Activated CD4-positive, CD25-positive, alpha-beta regulatory T cell treated with anti-CD3 and anti-CD28 coated beads, Interleukin-2, amount 50 U/mL, for 72 hours (primary cell): ENCODE data around the gene TMEM232.

Experiments used
- DNase-seq: peaks from one replicate; pipeline ENCODE4 v3.0.0; 2021

TMEM232 gene

GRCh38 chr5:110506378-110506777, 220.1 kb downstream of the TMEM232 start:
- no peak for DNase-seq

DNA sequence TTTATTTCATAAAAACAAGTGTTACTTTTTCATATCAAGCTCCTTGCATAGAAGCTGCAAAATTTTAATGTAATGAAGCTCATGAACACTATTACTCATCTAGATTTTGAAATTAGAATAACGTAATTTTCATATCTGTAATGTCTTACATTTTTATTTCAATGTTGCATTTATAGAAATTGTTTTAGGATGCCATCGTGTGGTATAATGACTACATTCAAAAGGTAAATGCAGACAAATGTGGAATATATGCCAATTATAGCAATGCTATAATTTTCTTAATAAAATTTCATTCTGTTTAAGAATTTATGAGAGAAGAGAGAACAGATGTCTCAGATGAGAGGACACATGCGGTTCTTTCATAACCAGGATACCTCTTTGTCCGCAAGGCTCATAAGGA, 230.2 kb downstream of the TMEM232 start:
- no peak for DNase-seq

GRCh38 chr5:110492446-110492845, 234.0 kb downstream of the TMEM232 start:
- DNase-seq: no peak

DNA sequence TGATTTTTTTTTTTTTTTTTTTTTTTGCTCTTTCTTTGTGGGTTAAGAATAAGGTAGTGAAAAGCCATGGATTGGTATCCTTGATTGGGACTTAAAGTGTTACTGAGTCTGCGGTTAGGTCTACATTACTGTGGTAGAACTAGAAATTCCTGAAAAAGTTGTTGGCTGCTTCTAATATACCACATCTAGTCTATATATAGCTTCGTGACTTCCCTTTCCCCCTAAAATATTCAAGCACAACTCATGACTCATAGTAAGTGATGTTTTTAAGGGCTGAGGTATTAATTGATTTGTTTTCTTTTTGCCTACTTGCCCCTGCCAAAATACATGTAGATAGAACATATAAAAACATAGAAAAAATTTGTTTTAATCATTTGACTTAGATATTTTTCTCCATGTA, 247.6 kb downstream of the TMEM232 start:
- DNase-seq: no peak

DNA sequence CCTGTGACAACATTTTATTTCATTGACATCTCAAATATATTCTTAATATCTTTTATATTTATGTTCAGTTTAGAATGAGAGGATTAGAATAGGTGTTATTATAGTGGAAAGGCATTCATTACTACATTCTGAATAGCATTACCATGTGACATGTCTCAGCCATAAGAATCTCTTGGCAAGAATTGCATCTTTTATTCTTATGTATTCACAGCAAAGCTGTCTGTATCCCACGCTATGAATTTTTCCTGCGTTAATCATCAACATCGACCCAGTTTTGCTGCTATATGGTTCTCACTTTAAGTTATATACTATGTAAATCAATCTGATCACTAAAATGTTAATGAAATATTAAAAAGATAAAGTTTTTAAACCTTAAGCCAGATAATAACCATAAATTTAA, 248.6 kb downstream of the TMEM232 start:
- DNase-seq: no peak

DNA sequence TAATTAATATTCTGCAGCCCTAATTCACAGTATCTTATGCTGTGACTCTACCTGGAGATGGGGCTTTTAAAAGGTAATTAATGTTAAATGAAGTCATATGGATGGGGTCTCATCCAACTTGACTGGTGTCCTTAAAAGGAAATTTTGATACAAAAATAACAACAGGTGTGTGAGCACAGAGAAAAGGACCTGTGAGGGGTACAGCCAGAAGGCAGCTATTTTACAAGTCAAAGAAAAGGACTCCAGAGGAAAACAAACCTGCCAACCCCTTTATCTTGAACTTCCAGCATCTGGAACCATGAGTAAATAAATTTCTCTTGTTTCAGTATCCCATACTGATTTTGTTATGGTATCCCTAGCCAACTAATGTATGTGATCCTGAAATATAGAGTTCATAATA, 250.3 kb downstream of the TMEM232 start:
- no peak for DNase-seq

GRCh38 chr5:110475529-110475928, 250.9 kb downstream of the TMEM232 start:
- DNase-seq: no peak

DNA sequence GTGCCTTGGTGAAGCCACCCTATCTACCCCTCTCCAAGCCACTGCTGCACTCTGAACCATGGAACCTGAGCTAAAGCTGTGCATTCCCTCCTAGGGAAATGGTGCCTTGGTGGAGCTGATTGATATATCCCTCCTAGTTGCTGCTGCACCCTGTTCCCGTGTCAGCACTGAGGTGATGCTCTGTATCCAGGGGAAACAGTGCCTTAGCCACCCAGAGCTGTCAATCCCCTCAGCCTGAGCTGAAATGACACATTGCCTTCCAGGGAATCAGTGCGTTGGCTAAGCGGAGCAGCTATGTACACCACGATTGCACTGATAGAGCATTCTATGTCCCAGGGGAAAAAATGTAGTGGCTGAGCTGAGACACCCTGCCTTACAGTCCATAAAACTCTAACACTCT, 257.0 kb downstream of the TMEM232 start:
- no peak for DNase-seq

- no peak for DNase-seq
Measured at GRCh38 chr5:110463106-110463505, 263.4 kb downstream of the TMEM232 start.

- DNase-seq: no peak
Measured at GRCh38 chr5:110460837-110461236, 265.6 kb downstream of the TMEM232 start.

- no peak for DNase-seq
Measured at GRCh38 chr5:110458313-110458712, 268.2 kb downstream of the TMEM232 start.

GRCh38 chr5:110442856-110443255, 283.6 kb downstream of the TMEM232 start:
- DNase-seq: no peak

DNA sequence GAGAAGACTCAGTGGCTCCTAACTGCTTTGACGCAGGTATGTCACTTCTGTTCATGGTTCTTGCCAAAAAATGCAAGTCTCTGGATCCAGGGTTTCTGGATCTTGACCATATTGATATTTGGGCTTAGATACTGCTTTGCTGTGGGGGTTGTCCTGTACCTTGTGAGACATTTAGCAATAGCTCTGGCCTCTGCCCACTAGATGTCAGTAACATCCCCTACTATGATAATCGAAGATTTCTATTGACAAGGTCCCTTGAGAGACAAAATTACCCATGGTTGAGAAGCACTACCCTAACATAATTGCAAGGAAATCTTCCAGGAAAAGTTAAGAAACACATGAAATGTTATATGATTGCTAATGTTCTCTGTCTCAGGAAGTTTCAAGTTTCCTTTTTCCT, 285.4 kb downstream of the TMEM232 start:
- no peak for DNase-seq

DNA sequence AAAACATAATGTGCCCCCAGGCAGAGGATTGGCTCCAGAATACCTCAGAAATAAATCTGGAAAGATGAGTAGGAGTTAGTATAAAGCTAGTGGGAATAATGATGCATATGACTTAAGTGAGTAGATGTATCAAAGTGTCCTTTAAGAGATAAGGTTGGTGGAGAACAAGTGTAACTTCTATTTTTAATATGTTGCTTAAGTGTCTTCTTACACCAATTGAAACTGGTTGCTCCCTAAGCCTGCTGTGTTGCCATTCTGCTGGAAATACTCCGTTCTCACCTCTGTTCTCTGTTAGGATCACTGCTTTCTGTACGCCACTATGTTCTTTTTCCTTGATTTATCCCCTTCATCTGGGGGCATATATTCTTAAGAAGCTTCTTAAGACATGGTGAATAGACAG, 286.4 kb downstream of the TMEM232 start:
- DNase-seq: no peak

- DNase-seq: no peak
Measured at GRCh38 chr5:110439296-110439695, 287.2 kb downstream of the TMEM232 start.

DNA sequence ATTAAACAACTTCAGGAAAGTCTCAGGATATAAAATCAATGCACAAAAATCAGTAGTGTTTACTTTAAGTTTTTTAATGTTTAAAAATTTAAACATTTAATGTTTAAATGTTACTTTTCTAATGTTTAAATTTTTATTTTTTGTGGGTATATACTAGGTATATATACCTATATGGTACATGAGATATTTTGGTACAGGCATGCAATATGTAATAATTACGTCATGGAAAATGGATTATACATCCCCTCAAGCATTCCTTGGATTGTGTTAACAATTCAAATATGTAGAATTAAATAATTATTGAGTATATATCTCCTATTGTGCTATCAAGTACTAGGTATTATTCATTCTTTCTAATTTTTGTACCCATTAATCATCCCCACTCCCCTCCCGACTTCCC, 291.3 kb downstream of the TMEM232 start:
- no peak for DNase-seq

- no peak for DNase-seq
Measured at GRCh38 chr5:110431603-110432002, 294.9 kb downstream of the TMEM232 start.

- DNase-seq: no peak
Measured at GRCh38 chr5:110414360-110414759, 312.1 kb downstream of the TMEM232 start.

GRCh38 chr5:110413856-110414255, 312.6 kb downstream of the TMEM232 start:
- no peak for DNase-seq

GRCh38 chr5:110409571-110409970, 316.9 kb downstream of the TMEM232 start:
- no peak for DNase-seq

- DNase-seq: no peak
Measured at GRCh38 chr5:110402562-110402961, 323.9 kb downstream of the TMEM232 start.

GRCh38 chr5:110401881-110402280, 324.6 kb downstream of the TMEM232 start:
- no peak for DNase-seq

DNA sequence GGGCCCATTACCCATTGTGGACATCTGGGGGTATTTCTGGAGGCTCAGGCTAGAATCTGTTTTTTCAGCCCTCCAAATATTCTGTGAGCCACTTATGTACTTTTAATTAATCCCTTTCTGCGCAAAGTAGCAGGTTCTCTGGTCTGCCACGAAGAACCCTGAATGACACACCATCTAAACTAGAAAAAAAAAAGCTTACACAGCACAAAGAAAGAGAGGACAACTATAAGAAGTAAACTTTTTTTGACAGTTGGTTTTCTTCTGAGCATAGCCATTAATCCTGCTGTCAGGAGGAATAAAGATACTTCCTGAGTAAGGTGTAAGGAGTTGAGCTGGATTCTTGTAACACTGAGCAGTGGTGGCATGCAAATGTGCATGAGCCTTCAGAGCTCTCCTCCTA, 327.5 kb downstream of the TMEM232 start:
- DNase-seq: no peak

GRCh38 chr5:110397281-110397680, 329.2 kb downstream of the TMEM232 start:
- DNase-seq: no peak

DNA sequence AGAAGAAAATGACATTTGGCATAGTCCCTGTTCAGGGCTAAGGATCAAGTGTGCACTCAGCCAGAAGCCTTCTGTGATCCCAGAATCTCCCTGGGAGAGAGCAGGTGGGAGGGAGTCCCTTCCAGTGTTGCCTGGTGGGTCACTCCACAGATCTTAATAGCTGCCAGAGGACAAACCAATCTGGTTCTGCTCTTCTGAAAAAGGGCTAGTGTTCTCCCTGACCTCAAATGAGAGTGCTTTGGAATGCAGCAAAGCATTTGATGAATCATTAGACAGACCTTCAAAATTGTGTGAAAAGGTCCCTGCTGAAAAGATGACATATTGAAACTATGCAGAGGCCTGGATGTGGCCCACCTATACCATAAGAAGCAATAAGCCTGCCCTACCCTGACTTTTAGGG, 339.7 kb downstream of the TMEM232 start:
- no peak for DNase-seq

GRCh38 chr5:110383231-110383630, 343.2 kb downstream of the TMEM232 start:
- DNase-seq: no peak
